K562 (cell line): ENCODE measurements around the gene METTL25B. TPM values are rescaled to one million over a fixed set of nuclear protein-coding genes. Genes with fewer than 3 reads are reported as not detected.

Source experiments
- CEBPB ChIP-seq: fragments of 450-650 bp; IDR thresholded peaks from 2 replicates; pipeline ENCODE4 v1.6.1; 2016; ENCODE audit warnings: missing genetic modification characterization, missing compliant biosample characterization
- COPS2 ChIP-seq: fragments of 450-650 bp; conservative IDR thresholded peaks from 2 replicates; pipeline ENCODE4 v1.6.1; 2016; ENCODE audit warnings: mild to moderate bottlenecking, moderate library complexity
- FOXJ3 ChIP-seq: sonication (generic); formaldehyde crosslinking; IDR thresholded peaks from 2 replicates; pipeline ENCODE4 v1.4.0; 2020; ENCODE audit warnings: mild to moderate bottlenecking, missing genetic modification reagents
- FOXM1 ChIP-seq, 2 experiments: fragments of 450-650 bp in 1 of 2; sonication (generic) in 1 of 2; formaldehyde crosslinking in 1 of 2; IDR thresholded peaks; 2 replicates each; pipeline versions ENCODE4 v1.6.1 to v1.9.0; 2017 to 2022; ENCODE audit warnings: low read depth in 2 of 2, mild to moderate bottlenecking in 2 of 2, missing genetic modification reagents in 1 of 2, moderate library complexity in 1 of 2
- GTF2B ChIP-seq: IDR thresholded peaks from 2 replicates; pipeline ENCODE4 v1.6.1; 2011; ENCODE audit not compliant: insufficient read length; ENCODE audit errors: extremely low read depth
- MIER1 ChIP-seq: fragments of 450-650 bp; IDR thresholded peaks from 2 replicates; pipeline ENCODE4 v1.6.1; 2016; ENCODE audit warnings: antibody characterized with exemption, mild to moderate bottlenecking, low read depth
- PTBP1 ChIP-seq: fragments of 200-400 bp; formaldehyde crosslinking; IDR thresholded peaks from 2 replicates; pipeline ENCODE4 v1.6.1; 2017; ENCODE audit warnings: low read depth, low read length
- SAFB ChIP-seq: fragments of 200-400 bp; formaldehyde crosslinking; IDR thresholded peaks from 2 replicates; pipeline ENCODE4 v1.6.1; 2017; ENCODE audit warnings: low read depth, low read length, borderline replicate concordance
- SMARCB1 ChIP-seq: IDR thresholded peaks from 2 replicates; pipeline ENCODE4 v1.6.1; 2011; ENCODE audit warnings: improper control_type of control experiment, low read depth; ENCODE audit not compliant: insufficient read length
- SRF ChIP-seq, 2 experiments: fragments of 250-450, 450-650 bp in 1 of 2; sonication (Bioruptor Pico) in 1 of 2; sonication (generic) in 1 of 2; formaldehyde crosslinking; IDR thresholded peaks; 2 replicates each; pipeline versions ENCODE4 v1.5.0 to v1.5.1; 2020 to 2022; ENCODE audit warnings: mild to moderate bottlenecking in 1 of 2, missing genetic modification reagents in 1 of 2
- TAF9B ChIP-seq: fragments of 450-650 bp; IDR thresholded peaks from 2 replicates; pipeline ENCODE4 v1.6.1; 2018; ENCODE audit warnings: mild to moderate bottlenecking; ENCODE audit not compliant: partially characterized antibody
- TRIM25 ChIP-seq: fragments of 450-650 bp; IDR thresholded peaks from 2 replicates; pipeline ENCODE4 v1.7.0; 2016; ENCODE audit warnings: borderline replicate concordance
- TSHZ1 ChIP-seq: fragments of 250-450 bp; sonication (Bioruptor Pico); IDR thresholded peaks from 2 replicates; pipeline ENCODE4 v1.4.0; 2020; ENCODE audit warnings: mild to moderate bottlenecking, moderate library complexity
- ZC3H11A ChIP-seq: IDR thresholded peaks from 2 replicates; pipeline ENCODE4 v1.6.1; 2012; ENCODE audit warnings: low read depth, low read length, improper control_type of control experiment
- ZFP36 ChIP-seq: fragments of 150-350 bp; IDR thresholded peaks from 2 replicates; pipeline ENCODE4 v1.6.1; 2018; ENCODE audit warnings: low read length, low read depth; ENCODE audit not compliant: partially characterized antibody
- ZNF274 ChIP-seq: IDR thresholded peaks from 2 replicates; pipeline ENCODE4 v1.6.1; 2011; ENCODE audit warnings: low read depth, mild to moderate bottlenecking, low read length, moderate library complexity, borderline replicate concordance
- ZNF280A ChIP-seq: fragments of 450-650 bp; IDR thresholded peaks from 2 replicates; pipeline ENCODE4 v1.6.1; 2018; ENCODE audit warnings: mild to moderate bottlenecking, low read depth; ENCODE audit not compliant: partially characterized antibody
- ZNF3 ChIP-seq: fragments of 250-450 bp; sonication (Bioruptor Pico); IDR thresholded peaks from 2 replicates; pipeline ENCODE4 v1.5.0; 2021; ENCODE audit warnings: mild to moderate bottlenecking, moderate library complexity
- ZNF507 ChIP-seq: conservative IDR thresholded peaks from 2 replicates; pipeline ENCODE4 v1.6.1; 2017; ENCODE audit warnings: missing genetic modification characterization, missing compliant biosample characterization
- polyA plus RNA-seq, 8 experiments: library from polyadenylated mRNA; depleted of rRNA in 4 of 8; stranded (reverse) in 5 of 8; unstranded in 3 of 8; fragments of >200 nt; fragmentation: Nextera tagmentation in 2 of 8; fragmentation: Illumina TruSeq in 1 of 8; extraction: Ambion mirVana in 2 of 8; extraction: Trizol in 1 of 8; gene quantifications; 2 replicates each; pipeline versions ENCODE4 v1.2.1 to v1.2.3, GENCODE V29; 2011 to 2014; ENCODE audit warnings: inconsistent platforms in 1 of 8, missing spikeins in 1 of 8
- total RNA-seq, 7 experiments: library from RNA; depleted of rRNA in 6 of 7; stranded (reverse); fragments of >200 nt in 6 of 7; fragmentation: Illumina TruSeq in 2 of 7; extraction: Trizol in 2 of 7; gene quantifications; 2 replicates each; pipeline versions ENCODE4 v1.2.1 to v1.2.3, GENCODE V29; 2011 to 2021; ENCODE audit warnings: low replicate concordance in 1 of 7

The METTL25B gene
- total and polyA plus RNA-seq, 9 of the 15 experiments (the other 6 are each of a cell fraction or from before 2014, with no cell fraction given) = 7.7 to 48.3 (median 33.1) TPM

- TF ChIP-seq TRIM25 (no peak), GTF2B (no peak), FOXM1 (IDR thresholded peaks at IDR 0.05; ENCODE audit: low read depth) (no peak), FOXM1 (CRISPR knock-in tag; IDR thresholded peaks at IDR 0.05; ENCODE audit: low read depth) (no peak), ZFP36 (no peak), ZNF3 (CRISPR knock-in tag) (no peak), ZNF507 (tag) (no peak), ZC3H11A (no peak), TSHZ1 (CRISPR knock-in tag) (no peak), FOXJ3 (CRISPR knock-in tag) (no peak), COPS2 (no peak), MIER1 (no peak), SRF (CRISPR knock-in tag; IDR thresholded peaks at IDR 0.05) (no peak), TAF9B (no peak), ZNF280A (no peak), ZNF274 (no peak), CEBPB (tag) (no peak), SAFB (no peak), SMARCB1 (no peak), PTBP1 (no peak)
Observed at GRCh38 chr1:156746728-156747631, 18.7 kb downstream of the METTL25B start (continued).
